Activated CD8-positive, alpha-beta T cell treated with anti-CD3 and anti-CD28 coated beads, Interleukin-2, amount 10 ng/mL, durations not matched to agents 7 days and 5 days (primary cell): ENCODE results near the gene GJD3. TPM values are rescaled to one million over a fixed set of nuclear protein-coding genes. Genes with fewer than 3 reads are reported as not detected.

Source experiments
- ATAC-seq: fragments of 150-1000 bp; cut with Tn5 transposase; one replicate; pipeline ENCODE4 v1.10.0; 2021; ENCODE audit warnings: moderate library complexity
- CTCF ChIA-PET: fragments of 350-600 bp; sonication (Branson Sonifier 250); formaldehyde crosslinking; loops from one replicate; lab custom pipeline; 2021; ENCODE audit warnings: antibody characterized with exemption; lab: Charles Lee
- POLR2A ChIA-PET: fragments of 350-600 bp; sonication (Branson Sonifier 250); formaldehyde crosslinking; loops from one replicate; lab custom pipeline; 2021; ENCODE audit warnings: antibody characterized with exemption; lab: Charles Lee
- DNase-seq: peaks from one replicate; pipeline ENCODE4 v3.0.0-alpha.2; 2020
- H3K27ac Mint-ChIP-seq: one replicate; pipeline ENCODE4 v1.8.0; 2021; ENCODE audit warnings: mild to moderate bottlenecking, mixed read lengths
- H3K27me3 Mint-ChIP-seq: one replicate; pipeline ENCODE4 v1.8.0; 2021; ENCODE audit warnings: low read depth, mixed read lengths
- H3K36me3 Mint-ChIP-seq: one replicate; pipeline ENCODE4 v1.8.0; 2021; ENCODE audit warnings: low read depth, mixed read lengths
- H3K4me1 Mint-ChIP-seq: one replicate; pipeline ENCODE4 v1.8.0; 2021; ENCODE audit warnings: low read depth, mixed read lengths
- H3K4me3 Mint-ChIP-seq: one replicate; pipeline ENCODE4 v1.8.0; 2021; ENCODE audit warnings: mild to moderate bottlenecking, mixed read lengths
- H3K9me3 Mint-ChIP-seq: one replicate; pipeline ENCODE4 v1.8.0; 2022; ENCODE audit warnings: mixed read lengths; ENCODE audit not compliant: insufficient read depth
- total RNA-seq, 2 experiments: library from RNA; stranded (reverse); gene quantifications; one replicate each; pipeline ENCODE4 v1.2.3, GENCODE V29; 2021

Gene GJD3
- total RNA-seq, 2 experiments from 2014 or later, result 0.29 TPM; not detected in 1

- Mint-ChIP-seq H3K27me3 (no peaks in the 10 kb centered on the region), H3K27ac (peak overlapping the region; percentile 79), H3K4me3 (peak overlapping the region; percentile 25), H3K4me1 (peaks cover 82% of the 10 kb centered on the region), H3K36me3 (peaks cover 47% of the 10 kb centered on the region), H3K9me3 (no peaks in the 10 kb centered on the region)
- no peak for ATAC-seq
- no peak for DNase-seq
- POLR2A ChIA-PET, result interaction anchor here (1.0 to 1.5 kb wide), 5 partner anchors 21 to 57 kb away, joined by 3 to 6 read pairs (median 5); no protein-coding TSS in a partner anchor
- CTCF ChIA-PET, result interaction anchor here (0.9 to 2.0 kb wide), 8 partner anchors 8 to 43 kb away, joined by 3 to 16 read pairs (median 4); no protein-coding TSS in a partner anchor
Measured at GRCh38 chr17:40345994-40346764, 18.4 kb downstream of the GJD3 start.

GRCh38 chr17:40345161-40345993 lies 19.2 kb downstream of the GJD3 start:
- ATAC-seq, result peak; percentile 24
- POLR2A ChIA-PET, result interaction anchor here (1.0 to 1.5 kb wide), 5 partner anchors 20 to 56 kb away, joined by 3 to 6 read pairs (median 5); no protein-coding TSS in a partner anchor
- peak; percentile 44 for DNase-seq

DNA sequence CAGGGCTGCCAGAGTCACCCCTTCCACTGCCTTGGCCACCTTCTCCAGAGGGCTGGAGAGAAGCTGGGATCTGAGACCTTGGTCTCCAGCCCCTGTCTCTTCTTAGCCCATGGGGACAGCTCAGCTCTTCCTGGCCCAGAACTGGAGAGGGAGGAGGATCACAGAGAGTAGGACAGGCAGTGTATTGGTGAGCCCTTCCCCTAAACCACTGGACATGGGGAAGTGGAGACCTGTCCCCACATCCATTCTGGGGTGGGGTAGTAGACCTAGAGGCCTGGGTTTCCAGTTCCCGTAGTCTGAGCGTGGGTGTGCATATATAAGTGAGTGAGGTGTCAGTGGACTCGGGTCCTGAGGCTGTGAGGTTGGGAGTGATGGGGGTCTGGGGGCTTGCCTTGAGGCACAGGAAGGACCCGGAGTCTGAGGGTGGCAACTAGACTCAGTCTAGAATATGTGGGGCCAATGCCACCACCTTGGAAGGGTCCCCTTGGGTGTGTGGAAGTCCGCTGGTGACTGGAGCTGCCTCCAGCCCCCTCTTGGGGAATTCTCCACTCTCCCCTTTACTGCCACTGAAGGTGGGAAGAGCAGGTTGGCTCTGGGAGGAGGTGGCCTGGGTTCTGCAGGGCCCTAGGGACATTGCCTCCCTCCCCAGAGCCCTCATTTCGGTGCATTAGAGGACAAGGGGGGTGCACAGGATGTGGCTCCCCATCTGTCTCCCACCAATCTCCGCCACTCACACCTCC lies 19.9 kb downstream of the GJD3 start:
- ChIA-PET POLR2A (interaction anchor here (1.5 kb wide), 1 partner anchor 37 kb away, joined by 4 read pairs; no protein-coding TSS in a partner anchor), CTCF (interaction anchor here (0.6 to 2.5 kb wide), 11 partner anchors 10 to 188 kb away, joined by 3 to 16 read pairs (median 5); no protein-coding TSS in a partner anchor)
- Mint-ChIP-seq H3K4me1 (peaks cover 86% of the 10 kb centered on the region), H3K27me3 (no peaks in the 10 kb centered on the region), H3K9me3 (no peaks in the 10 kb centered on the region), H3K4me3 (peak overlapping the region; percentile 66), H3K27ac (peak overlapping the region; percentile 80), H3K36me3 (peaks cover 51% of the 10 kb centered on the region)
- DNase-seq (no peak), ATAC-seq (no peak)

More at GRCh38 chr17:40345161-40345993, 19.2 kb downstream of the GJD3 start:
- Mint-ChIP-seq H3K27ac (peak overlapping the region; percentile 80), H3K4me3 (peak overlapping the region; percentile 66), H3K27me3 (no peaks in the 10 kb centered on the region), H3K9me3 (no peaks in the 10 kb centered on the region), H3K36me3 (peaks cover 49% of the 10 kb centered on the region), H3K4me1 (peaks cover 86% of the 10 kb centered on the region)
- CTCF ChIA-PET, result interaction anchor here (0.6 to 2.0 kb wide), 9 partner anchors 9 to 111 kb away, joined by 3 to 16 read pairs (median 4); no protein-coding TSS in a partner anchor

GRCh38 chr17:40343219-40344119 lies 21.1 kb downstream of the GJD3 start:
- POLR2A ChIA-PET, result interaction anchor here (0.7 to 1.2 kb wide), 3 partner anchors 18 to 26 kb away, joined by 3 to 4 read pairs (median 3); no protein-coding TSS in a partner anchor
- Mint-ChIP-seq H3K27ac (peak overlapping the region; percentile 49), H3K27me3 (no peaks in the 10 kb centered on the region), H3K4me3 (peak overlapping the region; percentile 58), H3K4me1 (peaks cover 87% of the 10 kb centered on the region), H3K9me3 (no peaks in the 10 kb centered on the region), H3K36me3 (peaks cover 49% of the 10 kb centered on the region)
- CTCF ChIA-PET, result interaction anchor here (1.0 to 2.5 kb wide), 7 partner anchors 9 to 189 kb away, joined by 3 to 15 read pairs (median 6); no protein-coding TSS in a partner anchor
- DNase-seq, result no peak
- no peak for ATAC-seq

DNA sequence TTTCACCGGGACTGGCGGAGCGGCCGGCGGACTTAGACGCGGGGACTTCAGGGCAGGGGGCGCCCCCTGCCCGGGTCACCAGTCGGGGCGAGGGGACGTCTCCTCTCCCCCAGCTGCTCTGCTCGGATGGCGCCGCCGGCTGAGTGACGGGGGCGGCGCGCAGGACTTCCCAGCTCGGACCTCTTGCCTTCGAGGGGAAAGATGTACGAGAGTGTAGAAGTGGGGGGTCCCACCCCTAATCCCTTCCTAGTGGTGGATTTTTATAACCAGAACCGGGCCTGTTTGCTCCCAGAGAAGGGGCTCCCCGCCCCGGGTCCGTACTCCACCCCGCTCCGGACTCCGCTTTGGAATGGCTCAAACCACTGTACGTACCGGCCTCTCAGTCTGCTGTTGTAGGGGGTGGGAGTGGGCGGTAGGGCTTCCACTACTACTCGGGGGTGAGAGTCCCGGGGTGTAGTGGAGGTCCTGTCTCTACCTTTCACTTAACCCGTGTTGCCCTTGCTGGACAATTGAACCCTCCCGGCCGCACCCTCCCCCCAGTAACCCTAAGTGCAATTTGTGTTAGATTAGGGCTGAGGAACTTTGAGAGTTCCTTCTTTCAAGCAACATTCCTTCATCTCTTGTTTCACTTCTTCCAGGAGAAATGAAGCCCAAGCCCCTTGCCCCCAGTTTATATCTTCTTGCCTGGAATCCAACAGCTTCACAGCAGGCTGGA lies 21.9 kb downstream of the GJD3 start:
- H3K4me1 Mint-ChIP-seq, result peaks cover 88% of the 10 kb centered on the region
- ATAC-seq, result no peak

GRCh38 chr17:40341808-40342503 lies 22.6 kb downstream of the GJD3 start:
- ChIA-PET POLR2A (interaction anchor here (1.0 to 3.4 kb wide), 3 partner anchors 16 to 35 kb away, joined by 3 to 20 read pairs (median 8); no protein-coding TSS in a partner anchor), CTCF (interaction anchor here (1.1 to 2.5 kb wide), 9 partner anchors 11 to 76 kb away, joined by 3 to 15 read pairs (median 4); partner anchors contain the start of gene TOP2A)
- no peaks in the 10 kb centered on the region for H3K9me3 Mint-ChIP-seq
- peak overlapping the region; percentile 73 for H3K4me3 Mint-ChIP-seq
- peaks cover 88% of the 10 kb centered on the region for H3K4me1 Mint-ChIP-seq
- peak overlapping the region; percentile 90 for H3K27ac Mint-ChIP-seq
- no peaks in the 10 kb centered on the region for H3K27me3 Mint-ChIP-seq
- DNase-seq (no peak), ATAC-seq (no peak)
- H3K36me3 Mint-ChIP-seq, result peaks cover 57% of the 10 kb centered on the region

More for the DNA sequence above, 21.9 kb downstream of the GJD3 start:
- H3K27ac Mint-ChIP-seq, result peak overlapping the region; percentile 49
- DNase-seq, result no peak
- no peaks in the 10 kb centered on the region for H3K27me3 Mint-ChIP-seq
- POLR2A ChIA-PET, result interaction anchor here (0.7 to 1.2 kb wide), 2 partner anchors 20 to 25 kb away, joined by 3 to 4 read pairs; no protein-coding TSS in a partner anchor
- no peaks in the 10 kb centered on the region for H3K9me3 Mint-ChIP-seq
- CTCF ChIA-PET, result interaction anchor here (1.8 to 2.5 kb wide), 5 partner anchors 13 to 25 kb away, joined by 5 to 15 read pairs (median 6); no protein-coding TSS in a partner anchor
- peak overlapping the region; percentile 58 for H3K4me3 Mint-ChIP-seq
- peaks cover 51% of the 10 kb centered on the region for H3K36me3 Mint-ChIP-seq

DNA sequence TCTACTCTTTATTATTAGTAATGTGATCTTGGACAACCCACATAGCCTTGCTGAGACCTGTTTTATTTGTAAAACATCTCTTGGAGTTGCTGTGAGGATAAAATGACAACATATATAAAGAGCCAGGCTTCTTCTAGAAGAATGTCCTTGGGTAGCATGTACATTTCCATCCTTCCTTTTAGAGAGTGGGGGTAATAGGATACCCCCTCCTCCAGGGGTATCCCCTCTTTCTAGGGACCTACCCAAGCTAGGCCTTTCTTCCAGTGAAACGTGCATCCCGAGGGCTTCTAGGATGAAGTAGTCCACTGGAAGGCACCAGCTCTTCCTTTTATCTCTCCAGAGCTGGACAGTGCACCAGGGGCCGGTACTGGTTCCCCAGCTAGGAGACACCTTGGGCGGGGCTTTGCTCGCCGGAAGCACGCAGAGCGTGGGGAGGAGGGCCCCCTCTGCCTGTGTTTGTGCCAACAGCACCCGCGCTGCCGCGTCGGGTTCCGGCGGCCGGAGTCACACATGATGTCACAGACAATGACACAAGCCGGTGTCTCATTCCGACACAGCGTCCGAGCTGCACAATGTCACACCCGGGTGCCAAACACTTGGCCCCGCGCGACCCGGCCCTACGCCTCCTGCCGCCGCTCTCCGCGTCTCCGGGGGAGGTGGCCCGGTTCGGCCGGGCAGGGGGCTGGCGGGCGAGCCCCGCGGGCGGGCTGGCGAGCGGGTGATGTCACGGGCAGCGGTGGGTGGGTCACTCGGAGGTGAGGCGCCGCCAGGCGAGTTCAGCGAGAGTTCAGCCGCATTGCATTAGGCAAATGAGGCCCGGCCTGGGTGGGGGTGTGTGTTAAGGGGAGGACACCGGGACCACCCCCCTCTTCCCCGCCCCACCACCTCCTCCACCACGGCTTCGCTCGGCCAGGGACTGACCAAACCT lies 23.4 kb downstream of the GJD3 start:
- H3K9me3 Mint-ChIP-seq, result no peaks in the 10 kb centered on the region
- peaks cover 59% of the 10 kb centered on the region for H3K36me3 Mint-ChIP-seq
- H3K4me3 Mint-ChIP-seq, result peak overlapping the region; percentile 73
- peak; percentile 92 for DNase-seq
- H3K4me1 Mint-ChIP-seq, result peaks cover 86% of the 10 kb centered on the region
- peak overlapping the region; percentile 90 for H3K27ac Mint-ChIP-seq
- ChIA-PET CTCF (interaction anchor here (0.7 to 2.4 kb wide), 16 partner anchors 10 to 191 kb away, joined by 3 to 14 read pairs (median 4); partner anchors contain the start of gene TOP2A), POLR2A (interaction anchor here (0.8 to 3.4 kb wide), 4 partner anchors 15 to 34 kb away, joined by 3 to 20 read pairs (median 6); no protein-coding TSS in a partner anchor)
- ATAC-seq, result peak; percentile 83
- H3K27me3 Mint-ChIP-seq, result no peaks in the 10 kb centered on the region

DNA sequence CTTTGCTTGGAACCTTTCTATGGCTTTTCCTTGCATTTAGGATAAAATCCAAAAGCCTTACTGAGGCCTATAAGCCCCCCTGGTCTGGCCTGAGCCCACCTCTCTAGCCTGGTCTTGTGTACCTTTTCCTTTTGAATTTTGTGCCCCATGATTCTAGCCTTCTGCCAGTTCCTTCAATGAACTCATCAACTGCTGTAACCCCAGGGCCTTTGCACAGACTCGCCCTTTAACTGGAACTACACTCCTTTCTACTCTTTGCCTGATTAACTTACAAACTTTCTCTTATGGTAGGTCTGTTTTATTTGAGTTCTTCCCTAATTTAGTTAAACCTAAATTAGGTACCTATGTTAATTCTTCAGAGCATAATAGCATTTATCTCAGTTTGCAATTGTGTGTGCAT lies 24.2 kb downstream of the GJD3 start:
- H3K9me3 Mint-ChIP-seq, result no peaks in the 10 kb centered on the region
- peak overlapping the region; percentile 90 for H3K27ac Mint-ChIP-seq
- peaks cover 57% of the 10 kb centered on the region for H3K36me3 Mint-ChIP-seq
- peaks cover 77% of the 10 kb centered on the region for H3K4me1 Mint-ChIP-seq
- ATAC-seq (no peak), DNase-seq (no peak)
- H3K4me3 Mint-ChIP-seq, result no peak overlapping the region
- ChIA-PET CTCF (interaction anchor here (0.7 to 2.4 kb wide), 11 partner anchors 13 to 52 kb away, joined by 3 to 14 read pairs (median 3); no protein-coding TSS in a partner anchor), POLR2A (interaction anchor here (1.6 to 3.4 kb wide), 2 partner anchors 15 to 17 kb away, joined by 8 to 20 read pairs; no protein-coding TSS in a partner anchor)
- H3K27me3 Mint-ChIP-seq, result no peaks in the 10 kb centered on the region
